ENCODE results near the gene INF2.
"Not testable (repeated sequence)": the region's sequence is repeated elsewhere in the genome, so short reads cannot be mapped to it uniquely, and the experiment has no call there.

INF2 gene

DNA sequence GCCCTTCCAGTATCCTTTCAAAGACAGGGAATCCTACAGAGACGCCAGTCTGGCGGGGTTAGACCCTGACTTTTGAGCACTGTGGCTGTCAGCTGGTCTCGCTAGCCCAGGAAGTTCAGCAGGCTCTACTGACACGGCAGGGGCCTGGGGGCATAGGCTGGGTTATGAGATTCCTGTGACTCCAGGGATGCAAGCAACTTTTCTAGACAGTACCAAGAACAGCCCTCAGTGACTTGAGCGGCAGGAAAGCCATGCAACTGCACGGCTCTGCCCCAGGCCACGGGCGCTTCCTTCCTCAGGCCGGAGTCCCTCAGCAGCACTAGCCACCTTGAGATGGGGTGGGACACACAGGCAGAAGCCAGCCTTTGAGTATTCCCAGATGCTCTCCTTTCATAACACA lies 58.5 kb downstream of the INF2 start:
- TF ChIP-seq, protein P1, sequence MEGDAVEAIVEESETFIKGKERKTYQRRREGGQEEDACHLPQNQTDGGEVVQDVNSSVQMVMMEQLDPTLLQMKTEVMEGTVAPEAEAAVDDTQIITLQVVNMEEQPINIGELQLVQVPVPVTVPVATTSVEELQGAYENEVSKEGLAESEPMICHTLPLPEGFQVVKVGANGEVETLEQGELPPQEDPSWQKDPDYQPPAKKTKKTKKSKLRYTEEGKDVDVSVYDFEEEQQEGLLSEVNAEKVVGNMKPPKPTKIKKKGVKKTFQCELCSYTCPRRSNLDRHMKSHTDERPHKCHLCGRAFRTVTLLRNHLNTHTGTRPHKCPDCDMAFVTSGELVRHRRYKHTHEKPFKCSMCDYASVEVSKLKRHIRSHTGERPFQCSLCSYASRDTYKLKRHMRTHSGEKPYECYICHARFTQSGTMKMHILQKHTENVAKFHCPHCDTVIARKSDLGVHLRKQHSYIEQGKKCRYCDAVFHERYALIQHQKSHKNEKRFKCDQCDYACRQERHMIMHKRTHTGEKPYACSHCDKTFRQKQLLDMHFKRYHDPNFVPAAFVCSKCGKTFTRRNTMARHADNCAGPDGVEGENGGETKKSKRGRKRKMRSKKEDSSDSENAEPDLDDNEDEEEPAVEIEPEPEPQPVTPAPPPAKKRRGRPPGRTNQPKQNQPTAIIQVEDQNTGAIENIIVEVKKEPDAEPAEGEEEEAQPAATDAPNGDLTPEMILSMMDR (IDR thresholded peaks at IDR 0.05; ENCODE audit: low read depth, low read length): no peak
- H3K4me3 ChIP-seq (replicated peaks in 1 of 2; ENCODE audit: low read depth in 2 of 2, low read length in 2 of 2): no peak overlapping the region

DNA sequence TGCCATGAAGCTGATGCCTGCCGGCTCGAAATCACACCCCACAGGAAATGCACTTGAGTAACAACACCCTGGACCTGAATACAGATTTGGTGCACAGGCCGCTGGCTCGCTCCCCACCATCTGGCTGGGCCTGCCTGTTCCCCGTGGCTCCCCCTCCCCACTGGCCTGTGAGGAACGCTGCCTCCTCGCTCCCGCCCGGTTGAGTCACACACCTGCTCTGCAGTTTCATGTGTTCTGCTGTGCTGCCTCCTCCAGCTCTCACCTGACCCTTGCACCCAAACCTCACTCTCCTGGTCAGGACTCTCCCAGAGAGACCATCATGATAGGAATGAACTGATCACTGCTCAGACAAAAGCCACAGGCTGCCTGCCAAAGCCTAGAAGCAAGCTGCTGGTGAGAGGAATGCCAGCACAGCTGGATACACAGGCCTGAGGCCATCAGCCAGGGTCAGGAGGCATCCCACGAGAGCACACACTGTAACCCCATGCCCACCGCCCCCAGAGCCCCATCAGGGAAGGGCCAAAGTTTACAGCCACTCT lies 59.8 kb downstream of the INF2 start:
- TF ChIP-seq, protein P1 (IDR thresholded peaks at IDR 0.05; ENCODE audit: low read depth, low read length): no peak
- DNase-seq (ENCODE audit: low read depth in 2 of 2): no peak
- no peak overlapping the region for H3K4me3 ChIP-seq (replicated peaks in 1 of 2; ENCODE audit: low read depth in 2 of 2, low read length in 2 of 2)

More for the DNA sequence above, 58.5 kb downstream of the INF2 start:
- DNase-seq (ENCODE audit: low read depth in 2 of 2): no peak

DNA sequence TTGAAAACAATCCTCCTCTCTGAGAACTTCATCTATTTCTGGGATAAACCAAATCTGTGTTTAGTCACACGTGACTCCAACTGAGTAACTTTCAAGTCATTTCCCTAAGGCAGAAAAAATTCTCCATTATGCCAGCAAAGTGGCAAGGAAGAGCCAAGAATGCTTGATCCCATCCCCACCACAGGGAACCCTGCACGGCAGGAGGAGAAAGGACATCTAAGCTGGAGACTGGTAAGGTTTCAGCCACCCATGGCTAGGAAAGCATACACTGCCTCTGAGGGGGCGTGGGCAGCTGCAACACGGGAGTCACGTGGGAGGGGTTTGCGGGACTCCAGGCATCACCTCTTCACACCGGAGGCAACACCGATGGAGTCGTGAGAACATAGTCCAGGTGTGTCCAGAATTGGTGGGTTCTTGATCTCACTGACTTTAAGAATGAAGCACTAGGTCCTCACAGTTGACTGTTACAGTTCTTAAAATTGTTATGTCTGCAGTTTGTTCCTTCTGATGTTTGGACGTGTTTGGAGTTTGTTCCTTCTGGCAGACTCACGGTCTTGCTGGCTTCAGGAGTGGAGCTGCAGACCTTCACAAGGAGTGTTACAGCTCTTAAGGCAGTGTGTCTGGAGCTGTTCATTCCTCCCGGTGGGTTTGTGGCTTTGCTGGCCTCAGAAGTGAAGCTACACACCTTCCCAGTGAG lies 60.8 kb downstream of the INF2 start:
- no peak overlapping the region for H3K4me3 ChIP-seq (replicated peaks in 1 of 2; ENCODE audit: low read depth in 2 of 2, low read length in 2 of 2)
- TF ChIP-seq, protein P1 (IDR thresholded peaks at IDR 0.05; ENCODE audit: low read depth, low read length): no peak
- DNase-seq (ENCODE audit: low read depth in 2 of 2): no peak

DNA sequence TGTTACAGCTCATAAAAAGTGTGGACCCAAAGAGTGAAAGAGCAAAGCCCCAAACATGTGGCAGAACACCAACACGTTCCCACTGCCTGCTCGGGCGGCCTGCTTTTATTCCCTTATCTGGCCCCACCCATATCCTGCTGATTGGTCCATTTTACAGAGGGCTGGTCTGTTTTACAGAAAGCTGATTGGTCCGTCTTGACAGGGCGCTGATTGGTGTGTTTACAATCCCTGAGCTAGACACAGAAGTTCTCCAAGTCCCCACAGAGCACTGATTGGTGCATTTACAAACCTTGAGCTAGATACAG lies 61.3 kb downstream of the INF2 start:
- not testable (repeated sequence) for DNase-seq (ENCODE audit: low read depth in 2 of 2); H3K4me3 ChIP-seq (replicated peaks in 1 of 2; ENCODE audit: low read depth in 2 of 2, low read length in 2 of 2)

DNA sequence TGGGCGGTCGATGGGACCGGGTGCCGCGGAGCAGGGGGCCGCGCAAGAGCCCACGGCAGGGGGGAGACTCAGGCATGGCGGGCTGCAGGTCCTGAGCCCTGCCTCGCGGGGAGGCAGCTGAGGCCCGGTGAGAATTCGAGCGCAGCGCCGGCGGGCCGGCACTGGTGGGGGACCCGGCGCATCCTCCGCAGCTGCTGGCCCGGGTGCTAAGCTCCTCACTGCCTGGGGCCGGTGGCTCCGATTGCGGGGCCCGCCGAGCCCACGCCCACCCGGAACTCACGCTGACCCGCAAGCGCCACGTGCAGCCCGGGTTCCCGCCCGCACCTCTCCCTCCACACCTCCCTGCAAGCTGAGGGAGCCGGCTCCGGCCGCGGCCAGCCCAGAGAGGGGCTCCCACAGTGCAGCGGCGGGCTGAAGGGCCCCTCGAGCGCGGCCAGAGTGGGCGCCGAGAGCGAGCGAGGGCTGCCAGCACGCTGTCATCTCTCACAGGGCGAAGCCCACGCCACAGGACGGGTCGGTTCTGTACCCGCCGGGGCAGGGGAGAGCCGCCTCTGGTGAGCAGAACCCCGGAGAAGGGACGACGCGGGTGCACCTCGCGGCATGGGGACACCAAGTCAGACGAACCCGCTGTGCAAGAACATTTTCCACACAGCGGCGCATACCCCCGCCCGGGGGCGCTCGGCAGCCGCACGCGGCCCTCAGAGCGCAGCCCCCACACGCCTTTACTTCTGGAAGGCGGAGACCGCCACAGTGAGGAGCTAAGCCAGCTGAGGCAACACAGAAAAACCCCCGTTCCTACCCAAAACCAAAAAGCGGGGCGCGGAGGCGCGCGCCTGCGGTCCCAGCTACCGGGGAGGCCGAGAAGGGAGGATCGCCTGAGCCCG lies 62.4 kb downstream of the INF2 start:
- peak overlapping the region; percentile 40 to 99 for H3K4me3 ChIP-seq (replicated peaks in 1 of 2; ENCODE audit: low read depth in 2 of 2, low read length in 2 of 2)
- DNase-seq (ENCODE audit: low read depth in 2 of 2): no peak
- TF ChIP-seq, protein P1 (IDR thresholded peaks at IDR 0.05; ENCODE audit: low read depth, low read length): no peak

DNA sequence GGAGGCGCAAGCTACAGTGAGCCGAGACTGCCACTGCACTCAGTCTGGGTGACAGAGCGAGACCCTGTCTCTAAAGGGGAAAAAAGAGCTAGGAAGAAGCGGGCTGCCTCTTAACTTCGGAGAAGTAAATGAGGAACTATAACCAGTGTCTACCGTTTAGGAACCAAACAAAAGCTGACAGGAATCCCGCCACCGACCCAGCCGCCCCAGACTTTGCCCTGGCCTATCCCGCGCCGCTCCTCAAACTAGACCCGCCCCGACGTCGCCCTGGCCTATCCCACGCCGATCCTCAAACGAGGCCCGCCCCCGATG lies 63.0 kb downstream of the INF2 start:
- no peak for DNase-seq (ENCODE audit: low read depth in 2 of 2)
- H3K4me3 ChIP-seq (replicated peaks in 1 of 2; ENCODE audit: low read depth in 2 of 2, low read length in 2 of 2): peak overlapping the region; percentile 40 to 99
- TF ChIP-seq, protein P1 (IDR thresholded peaks at IDR 0.05; ENCODE audit: low read depth, low read length): no peak

DNA sequence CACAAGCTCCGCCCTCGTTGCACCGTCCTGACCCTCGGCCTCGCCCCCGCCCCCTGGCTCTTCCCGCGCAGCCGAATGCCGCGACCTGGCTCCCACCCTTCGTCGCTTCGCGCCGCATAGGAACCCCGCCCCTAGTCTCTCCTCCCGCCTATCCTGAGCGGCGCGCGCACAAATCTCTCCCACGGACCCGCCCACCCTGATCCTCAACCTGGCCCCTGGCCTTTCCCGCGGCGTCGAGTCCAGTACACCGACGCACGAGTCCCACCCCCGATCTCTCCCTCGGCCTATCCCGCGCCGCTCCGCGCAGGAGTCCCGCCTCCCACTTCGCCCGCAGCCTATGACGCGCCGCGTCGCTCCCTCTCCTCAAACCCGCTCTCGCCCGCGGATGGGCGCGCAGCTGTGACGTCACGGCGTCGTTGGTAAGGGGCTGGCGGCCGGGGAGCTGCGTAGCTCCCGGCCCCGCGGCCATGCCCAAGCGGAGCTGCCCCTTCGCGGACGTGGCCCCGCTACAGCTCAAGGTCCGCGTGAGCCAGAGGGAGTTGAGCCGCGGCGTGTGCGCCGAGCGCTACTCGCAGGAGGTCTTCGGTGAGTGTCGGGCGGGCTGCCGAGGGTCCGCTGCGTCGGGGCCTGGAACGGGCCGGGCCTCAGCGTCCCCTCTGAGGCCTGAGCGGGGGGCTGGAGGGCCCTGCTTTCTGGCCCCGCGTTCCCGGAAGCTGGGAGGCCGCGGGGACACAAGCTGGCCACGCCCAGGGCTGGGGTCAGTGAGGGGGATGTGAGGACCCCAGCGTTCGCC lies 63.5 kb downstream of the INF2 start, which contains the start of gene SIVA1:
Gene SIVA1 (plus strand): TSS at position 413 of the 793 bp plus-strand sequence. CDS start 55 bp downstream, at position 468.
- TF ChIP-seq, protein P1 (IDR thresholded peaks at IDR 0.05; ENCODE audit: low read depth, low read length): no peak
- peak; percentile 99 to 100 for DNase-seq (ENCODE audit: low read depth in 2 of 2)

More for the DNA sequence above, 63.5 kb downstream of the INF2 start, which contains the start of gene SIVA1:
- H3K4me3 ChIP-seq (replicated peaks in 1 of 2; ENCODE audit: low read depth in 2 of 2, low read length in 2 of 2): peak within 1 kb of the TSS; percentile 98 to 99

Measured in cardiac fibroblast (primary cell).